Ecto neural progenitor cell (in vitro differentiated cells): ENCODE results near the gene UNK.
"Not testable (repeated sequence)": the region's sequence is repeated elsewhere in the genome, so short reads cannot be mapped to it uniquely, and the experiment has no call there.

Experiments used
- DNase-seq: peaks from one replicate; pipeline ENCODE4 v3.0.0-alpha.2; 2018; ENCODE audit warnings: low spot score

The UNK gene

DNA sequence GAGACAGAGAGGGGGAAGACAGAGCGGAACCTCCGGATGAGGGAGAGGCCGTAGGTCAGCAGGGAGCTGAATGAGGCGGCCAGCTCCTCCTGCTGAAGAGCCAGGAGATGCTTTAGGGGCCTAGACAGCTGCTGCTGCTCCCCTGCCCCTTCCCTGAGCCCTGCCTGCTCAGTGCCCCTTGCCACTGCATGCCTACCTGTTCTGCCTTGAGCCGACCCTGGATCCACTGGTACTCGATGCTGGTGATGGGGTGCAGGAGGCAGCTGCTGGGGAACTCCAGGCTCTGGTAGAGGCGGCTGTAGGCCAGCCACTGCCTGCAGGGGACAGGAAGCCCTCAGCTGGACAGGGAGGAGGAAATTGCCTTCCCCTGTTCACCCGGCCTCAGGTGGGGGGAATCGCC, 52.0 kb downstream of the UNK start:
- DNase-seq: no peak

DNA sequence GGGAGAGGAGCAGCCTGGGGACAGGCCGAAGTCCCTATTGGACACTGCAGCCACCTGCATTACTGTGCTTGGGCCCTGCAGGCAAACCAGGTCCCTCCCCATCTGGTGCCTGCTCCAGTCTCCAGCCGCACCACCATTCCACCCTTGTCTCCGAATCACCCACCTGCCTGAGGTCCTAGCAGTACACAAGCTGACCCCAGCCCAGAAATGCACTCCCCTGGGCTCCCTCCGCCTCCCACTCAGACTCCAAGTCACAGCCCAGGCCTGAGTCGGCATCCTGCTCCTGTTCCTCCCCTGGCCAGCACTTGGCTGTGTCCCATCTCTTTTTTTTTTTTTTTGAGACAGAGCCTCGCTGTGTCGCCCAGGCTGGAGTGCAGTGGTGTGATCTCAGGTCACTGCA, 53.3 kb downstream of the UNK start:
- DNase-seq: no peak

DNA sequence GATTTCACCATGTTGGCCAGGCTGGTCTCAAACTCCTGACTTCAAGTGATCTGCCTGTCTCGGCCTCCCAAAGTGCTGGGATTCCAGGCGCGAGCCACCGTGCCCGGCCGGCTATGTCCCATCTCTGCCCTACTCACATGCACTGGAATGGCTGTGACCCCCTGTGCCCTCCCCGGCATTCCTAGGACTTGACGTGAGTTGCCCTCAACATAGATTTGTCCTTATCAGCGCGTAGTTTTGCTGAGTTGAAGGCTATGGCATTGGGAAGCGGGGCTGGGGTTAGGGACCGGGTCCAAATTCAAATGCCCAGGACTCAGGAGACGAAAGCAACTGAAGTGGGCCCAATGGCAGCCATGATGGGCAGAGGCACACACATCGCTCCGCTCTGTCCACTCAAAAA, 53.8 kb downstream of the UNK start:
- no peak for DNase-seq

DNA sequence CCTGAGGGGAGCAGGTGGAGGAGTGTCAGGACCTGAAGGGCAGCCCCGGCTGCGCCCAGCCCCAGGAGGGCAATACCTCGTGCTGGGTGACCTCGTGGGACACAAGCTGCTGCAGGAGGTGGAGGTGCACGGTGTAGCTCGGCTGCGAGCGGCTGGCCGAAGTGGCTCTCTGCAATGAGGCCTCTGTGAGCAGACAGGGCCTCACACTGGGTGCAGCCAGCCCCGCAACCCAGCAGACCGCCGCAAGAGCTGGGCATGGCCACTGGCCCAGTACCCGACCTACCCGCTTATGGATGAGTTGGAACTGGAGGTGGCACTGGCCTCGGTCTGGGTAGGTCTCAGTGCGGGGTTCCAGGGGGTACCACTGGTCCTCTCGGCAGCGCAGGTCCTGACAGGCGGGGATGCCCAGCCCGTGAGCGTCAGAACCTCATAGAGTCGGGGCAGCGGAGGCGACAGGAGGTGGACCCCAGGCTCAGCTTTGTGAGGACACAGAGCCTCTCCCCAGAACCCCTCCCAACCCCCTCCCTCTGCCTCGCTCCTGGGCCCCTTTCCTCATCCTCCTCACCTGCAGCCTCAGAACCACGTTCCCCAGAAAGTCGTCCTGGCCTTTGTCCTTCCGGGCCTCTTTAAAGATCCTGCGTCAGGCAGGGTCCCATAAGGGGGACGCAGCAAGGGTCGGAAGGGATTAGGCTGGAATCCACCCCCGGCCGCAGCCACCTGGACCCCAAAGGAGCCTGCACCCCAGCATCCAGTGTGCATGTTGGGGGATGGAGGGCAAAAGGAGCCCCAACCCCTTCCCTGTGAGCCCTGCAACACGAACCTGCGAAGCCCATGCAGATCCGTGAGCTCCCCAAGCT, 55.6 kb downstream of the UNK start:
- no peak for DNase-seq

DNA sequence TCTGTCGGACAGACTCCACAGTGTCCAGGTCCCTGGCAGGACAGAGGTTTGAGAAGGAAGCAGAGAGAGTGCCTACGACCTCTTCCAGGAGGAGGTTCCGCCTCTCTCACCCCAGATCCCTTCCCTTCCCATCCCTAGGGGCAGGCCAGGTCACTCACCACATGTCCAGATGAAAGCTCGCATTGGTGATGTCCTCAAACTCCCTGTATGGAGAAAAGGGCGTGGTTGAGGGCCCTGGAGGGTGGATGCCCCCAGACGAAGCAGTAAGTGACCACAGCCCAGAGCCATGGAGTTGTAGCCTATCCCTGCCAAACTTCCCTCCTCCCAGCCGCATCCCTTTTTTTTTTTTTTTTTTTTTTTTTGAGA, 56.2 kb downstream of the UNK start:
- no peak for DNase-seq

DNA sequence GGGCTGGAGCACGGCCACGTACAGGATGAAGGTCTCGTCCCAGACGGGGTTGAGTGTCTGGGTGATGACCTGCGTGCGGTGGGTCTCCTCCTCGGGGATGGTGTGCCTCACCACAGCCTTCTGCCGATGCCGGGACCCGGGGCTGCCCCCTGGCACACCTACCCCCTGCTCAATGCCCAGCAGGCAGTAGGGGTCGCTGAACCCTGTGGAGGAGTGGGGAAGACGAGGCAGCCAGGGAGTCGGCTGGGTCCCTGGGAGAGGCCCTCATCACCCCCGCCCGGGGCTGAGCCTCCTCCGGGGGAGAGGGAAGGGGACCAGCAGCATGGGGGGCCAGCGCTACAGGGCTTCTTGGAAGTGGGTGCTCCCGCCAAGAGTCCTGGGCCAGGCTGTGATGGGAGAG, 57.8 kb downstream of the UNK start:
- DNase-seq: no peak

DNA sequence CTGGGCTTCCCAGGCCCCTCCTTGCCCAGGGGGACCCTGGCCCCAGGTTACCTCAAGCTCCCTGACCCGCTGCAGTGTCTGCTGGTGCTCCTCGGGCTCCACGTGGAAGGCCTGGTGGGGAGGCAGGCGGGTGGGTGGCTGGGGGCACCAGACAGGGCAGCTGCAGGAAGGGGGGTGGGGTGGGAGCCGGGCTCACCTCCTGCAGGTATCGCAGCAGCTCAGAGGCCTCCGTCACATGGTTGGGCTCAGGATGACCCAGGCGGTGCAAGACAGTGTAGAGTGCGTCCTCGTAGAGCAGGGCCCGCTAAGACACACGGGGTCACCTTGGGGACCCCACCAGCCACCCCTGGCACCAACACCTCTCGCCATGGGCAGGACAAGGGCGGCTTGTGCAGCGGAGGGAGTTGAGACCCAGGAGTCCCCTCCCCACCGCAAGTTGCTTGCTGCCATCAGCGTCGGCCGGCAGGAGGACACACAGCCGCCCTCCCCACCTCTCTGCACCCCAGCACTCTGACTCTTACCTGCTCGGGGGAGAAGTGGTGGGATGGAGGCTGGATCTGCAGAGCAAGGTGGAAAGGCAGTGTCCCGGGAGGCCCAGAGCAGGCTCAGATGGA, 58.5 kb downstream of the UNK start:
- no peak for DNase-seq

DNA sequence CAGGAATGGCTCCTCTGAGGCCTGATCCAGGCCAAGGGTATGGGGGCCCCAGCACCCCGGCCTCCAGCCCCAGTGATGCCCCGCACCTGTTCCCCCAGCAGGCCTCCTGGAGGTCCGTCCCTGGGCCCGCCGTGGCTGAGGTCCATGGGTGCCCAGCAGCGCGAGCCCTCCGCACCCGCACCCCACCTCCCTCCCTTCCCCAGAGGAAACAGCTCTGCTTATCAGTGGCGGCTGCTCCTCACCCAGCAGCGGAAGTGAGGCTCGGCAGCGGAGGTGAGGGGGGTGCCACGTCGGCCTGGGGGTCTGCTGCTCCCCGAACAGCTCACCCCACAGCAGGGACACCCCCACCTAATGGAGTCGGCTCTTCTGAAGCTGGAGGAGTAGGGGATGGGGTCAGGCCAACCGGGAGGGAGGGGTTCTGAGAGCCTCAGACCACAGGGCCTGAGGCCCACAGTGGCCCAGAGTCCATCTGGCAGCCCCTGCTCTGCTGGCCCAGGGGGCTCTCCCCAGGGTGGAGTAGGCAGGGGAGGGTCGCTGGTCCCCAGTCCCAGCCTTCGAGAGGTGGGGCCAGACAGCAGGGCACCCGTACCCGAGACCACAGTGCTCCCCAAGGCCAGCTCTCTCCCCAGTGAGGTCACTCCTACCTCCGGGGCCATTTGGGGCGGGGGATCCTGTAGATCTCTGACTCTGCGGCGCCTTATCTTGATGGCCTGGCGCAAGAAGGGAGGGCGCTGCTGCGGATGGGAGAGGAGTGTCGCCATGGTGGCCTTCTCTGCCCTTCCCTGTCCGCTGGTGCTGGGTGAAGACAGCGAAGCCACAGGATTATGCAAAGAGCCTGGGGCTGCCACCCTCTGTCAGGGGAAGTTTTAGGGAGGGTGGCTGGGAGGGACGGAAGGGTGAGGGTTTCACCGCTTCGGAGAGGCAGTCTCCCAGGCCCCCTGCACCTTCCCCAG, 59.2 kb downstream of the UNK start, which contains the start of gene UNC13D:
UNC13D (minus strand) TSS at position 828 of the 953 bp plus-strand sequence; CDS start at position 761, 67 bp downstream.
- no peak for DNase-seq

DNA sequence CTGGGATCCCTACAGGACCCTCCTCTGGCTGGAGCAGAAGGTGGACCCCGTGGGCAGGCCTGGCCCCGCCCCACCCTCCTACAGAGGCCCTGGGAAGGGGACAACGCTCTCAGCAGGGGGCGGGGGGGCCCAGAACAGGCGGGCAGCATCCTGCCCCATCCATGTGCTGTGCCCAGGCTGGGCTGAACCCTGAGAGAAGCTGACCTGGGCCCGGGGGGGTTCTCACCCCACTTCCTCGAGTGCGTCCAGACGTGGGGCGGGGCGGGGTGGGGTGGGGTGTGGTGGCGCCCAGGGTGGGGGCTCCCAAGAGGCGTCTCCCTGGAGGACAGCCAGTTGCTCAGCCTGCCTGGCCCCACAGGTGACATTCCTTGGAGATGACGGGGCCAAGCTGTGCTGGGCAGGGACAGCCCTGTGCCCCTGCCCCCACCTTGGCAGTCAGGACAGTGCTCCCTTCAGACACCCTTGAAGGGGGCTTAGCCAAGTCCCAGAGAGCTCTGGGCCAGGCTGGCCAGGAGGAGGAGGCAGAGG, 60.0 kb downstream of the UNK start:
- DNase-seq: no peak

DNA sequence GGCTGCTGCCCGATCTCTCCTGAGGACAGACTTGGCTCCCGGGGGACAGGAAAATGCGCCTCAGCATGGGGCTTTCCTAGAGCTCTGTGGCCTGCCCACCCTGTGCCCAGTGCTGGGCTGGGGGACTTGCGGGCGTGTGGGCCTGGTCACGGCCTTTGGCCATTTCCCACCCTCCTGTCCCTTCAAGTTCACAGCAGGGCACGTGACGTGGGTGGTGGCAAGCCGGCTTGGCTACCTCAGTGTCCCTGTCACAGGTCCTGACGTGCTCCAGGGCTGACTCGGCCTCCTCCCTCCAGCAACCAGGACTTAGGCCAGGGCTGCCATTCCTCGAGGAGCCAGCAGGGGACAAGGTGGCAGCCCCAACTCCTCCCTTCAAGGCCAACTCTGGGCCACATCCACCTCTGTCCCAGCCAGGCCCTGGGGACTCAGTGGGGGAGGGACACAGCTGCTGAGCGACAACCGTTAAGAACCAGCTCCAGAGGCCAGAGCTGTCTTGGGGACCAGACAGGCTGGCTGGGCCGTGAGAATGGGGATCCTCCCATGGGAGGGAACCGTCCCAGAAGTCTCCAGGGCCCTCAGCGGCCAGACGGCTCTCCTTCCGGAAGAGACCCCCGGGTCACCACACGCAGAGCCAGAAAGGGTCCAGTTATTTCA, 60.6 kb downstream of the UNK start:
- peak; percentile 88 for DNase-seq

DNA sequence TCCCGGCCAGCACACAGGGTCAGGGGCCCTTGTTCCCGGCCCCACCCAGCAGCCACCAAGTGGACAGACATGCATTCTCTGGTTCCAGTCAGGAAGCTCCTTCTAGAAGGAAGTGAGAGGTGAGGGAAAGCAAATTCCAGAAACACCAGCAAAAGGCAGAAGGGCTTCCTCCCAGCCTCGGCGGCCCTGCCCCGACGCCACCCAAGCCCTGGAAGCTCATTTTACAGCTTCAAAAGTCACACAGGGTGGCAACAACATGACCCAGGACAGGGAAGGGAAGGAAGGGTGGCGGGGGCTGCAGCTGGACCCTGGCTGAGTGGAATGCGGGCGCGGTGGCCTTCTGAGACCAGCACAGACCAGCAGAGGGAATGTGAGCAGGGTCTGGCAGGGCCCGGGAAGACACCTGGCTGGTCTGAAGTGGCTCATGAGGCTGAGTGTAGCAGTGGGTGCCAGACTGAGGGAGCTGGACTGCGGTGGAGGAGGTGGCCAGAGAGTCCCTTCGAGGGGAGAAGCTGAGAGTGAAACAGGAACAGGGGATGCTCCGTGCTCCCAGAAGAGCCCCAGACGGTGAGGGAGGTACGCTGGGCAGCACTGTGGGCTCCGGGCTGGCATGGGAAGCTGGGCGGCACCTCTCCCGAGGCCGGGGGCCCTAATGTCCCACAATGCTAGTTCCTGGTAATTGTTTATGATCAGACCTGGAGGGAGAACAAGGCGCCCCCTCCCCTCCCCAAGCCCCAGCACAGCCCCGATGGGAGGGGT, 61.5 kb downstream of the UNK start:
- peak; percentile 49 for DNase-seq

DNA sequence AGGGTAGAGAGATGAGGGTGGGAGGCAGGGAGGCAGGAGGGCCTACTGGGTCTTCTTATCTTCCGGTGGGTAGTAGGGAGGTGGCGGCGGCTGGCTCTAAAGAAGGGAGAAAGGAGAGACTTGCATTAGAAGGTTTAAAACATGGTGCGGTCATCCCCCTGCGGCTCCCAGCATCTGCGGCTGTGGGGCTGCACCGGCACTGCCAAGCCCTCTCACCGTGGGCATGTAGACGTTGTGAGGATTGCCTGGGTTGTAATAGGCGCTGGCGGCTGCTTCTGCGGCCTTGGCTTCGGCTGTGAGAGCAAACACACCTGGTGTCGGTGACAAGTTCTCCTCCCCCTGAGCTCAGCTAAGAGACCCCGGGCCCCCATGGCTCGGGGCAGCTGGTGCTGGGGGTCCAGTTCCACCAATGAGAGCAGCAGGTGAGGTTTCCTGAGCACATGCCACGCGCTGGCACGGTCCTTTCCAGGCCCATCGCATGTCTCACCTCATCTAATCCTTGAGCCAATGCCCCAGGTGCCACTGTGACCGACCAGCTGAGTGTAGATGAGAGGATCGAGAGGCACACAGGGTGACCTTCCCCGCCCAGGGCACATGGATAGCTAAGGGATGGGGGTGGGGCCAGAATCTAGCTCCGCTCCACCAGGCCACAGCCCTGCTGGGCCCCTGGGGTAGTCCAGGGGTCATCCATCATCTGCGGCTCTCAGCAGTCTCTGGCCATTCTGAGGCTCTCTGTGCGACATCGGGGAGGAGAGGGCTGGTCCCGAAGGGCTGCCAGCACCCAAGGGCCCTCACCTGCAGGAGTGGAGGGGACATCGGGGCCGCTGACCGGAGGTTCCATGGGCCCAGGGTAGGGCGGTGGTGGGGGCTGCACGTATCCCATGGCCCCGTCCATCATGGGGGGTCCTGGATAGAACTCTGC, 62.3 kb downstream of the UNK start:
- no peak for DNase-seq

DNA sequence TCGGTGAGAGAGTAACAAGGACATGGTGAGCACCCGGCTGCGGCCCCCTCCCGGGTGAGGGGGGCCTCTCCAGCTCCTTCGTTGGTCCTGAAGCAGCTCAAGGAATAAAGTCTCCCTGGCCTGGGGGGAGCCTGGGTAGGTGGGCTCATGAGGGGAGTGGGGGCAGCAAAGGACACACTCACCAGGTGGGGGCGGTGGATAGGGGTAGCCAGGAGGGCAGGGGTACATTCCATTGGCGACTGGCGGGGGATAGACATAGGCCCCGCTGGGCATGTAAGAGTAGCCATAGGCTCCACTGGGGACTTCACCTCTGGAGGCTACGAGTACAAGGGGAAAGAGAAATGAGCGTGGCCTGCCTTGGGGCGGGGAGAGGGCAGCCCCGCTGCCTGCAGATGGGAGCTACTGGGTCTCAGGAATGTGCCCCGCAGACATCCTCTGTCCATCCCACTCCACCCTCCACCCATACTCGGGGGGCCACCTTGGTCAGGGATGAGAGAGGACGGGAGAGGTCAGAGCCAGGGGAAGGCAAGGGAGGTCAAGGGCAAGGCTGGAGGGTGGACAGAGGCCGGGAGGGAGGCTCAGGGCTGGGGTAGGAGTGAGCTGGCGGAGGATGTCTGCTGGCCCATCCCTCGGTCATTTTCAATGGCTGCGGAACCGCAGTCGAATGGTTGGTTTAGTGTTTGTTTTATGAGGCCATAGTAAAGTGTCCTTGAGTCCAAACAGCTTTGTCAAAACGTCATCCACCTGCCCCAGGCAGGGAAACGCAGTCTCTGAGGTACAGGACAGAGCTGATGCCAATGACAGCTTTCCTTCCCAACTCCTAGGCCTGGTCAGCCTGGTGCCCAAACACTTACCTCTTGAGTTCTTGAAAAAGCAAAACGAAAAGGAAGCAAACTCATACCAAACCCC, 63.3 kb downstream of the UNK start:
- DNase-seq: no peak

DNA sequence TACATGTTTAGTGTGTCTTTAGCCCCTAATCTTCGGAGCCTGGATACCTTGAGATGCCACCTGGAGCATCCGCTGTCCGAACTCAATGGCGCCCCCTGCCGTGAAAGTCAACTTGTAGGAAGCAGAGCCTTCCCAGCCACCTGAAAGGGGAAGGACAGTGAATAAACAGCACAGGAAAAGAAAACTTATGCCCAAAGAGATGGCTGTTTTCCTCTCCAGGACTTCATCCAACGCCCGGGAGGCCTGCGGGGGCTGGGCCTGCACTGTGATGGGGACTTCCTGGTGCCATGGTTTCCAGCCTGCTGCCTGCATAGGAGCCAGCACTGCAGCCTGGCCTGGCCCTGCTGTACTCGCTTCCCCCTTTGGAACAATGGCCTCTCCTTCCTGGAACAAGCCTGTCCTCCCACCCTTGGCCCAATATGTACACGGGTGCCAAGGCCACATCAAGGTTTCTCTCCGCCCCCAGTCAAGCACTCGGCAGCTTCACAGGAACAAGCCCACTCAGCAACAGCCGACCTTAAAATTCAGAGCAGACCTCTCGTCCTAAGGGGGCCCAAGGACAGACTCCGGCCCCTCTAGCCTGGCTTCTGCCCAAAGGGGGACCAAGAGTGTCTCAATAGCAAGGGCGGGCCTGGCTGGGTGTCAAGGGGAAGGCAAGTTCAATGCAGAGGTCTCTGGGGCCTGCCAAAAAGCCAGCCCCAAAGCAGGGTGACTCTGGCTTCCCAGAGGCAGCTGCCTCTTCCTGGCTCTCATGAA, 64.1 kb downstream of the UNK start:
- DNase-seq: peak; percentile 83

DNA sequence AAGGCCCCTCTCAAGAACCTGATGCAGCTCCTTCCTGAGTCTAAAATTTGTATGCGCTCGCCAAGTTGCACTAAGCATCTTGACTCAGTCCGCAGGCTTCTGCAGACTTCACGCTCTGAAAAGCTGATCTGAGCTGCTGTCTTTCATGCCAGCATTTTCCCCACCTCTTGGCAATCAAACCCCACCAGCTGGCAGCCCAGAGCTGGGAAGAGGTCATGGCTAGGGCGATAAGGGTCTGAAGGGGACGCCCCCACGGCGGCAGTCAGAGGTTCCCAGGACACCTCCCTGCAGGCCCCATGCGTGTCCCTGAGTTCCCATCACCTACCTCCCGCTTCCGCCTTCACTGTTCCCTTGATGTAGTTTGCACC, 64.7 kb downstream of the UNK start:
- no peak for DNase-seq

DNA sequence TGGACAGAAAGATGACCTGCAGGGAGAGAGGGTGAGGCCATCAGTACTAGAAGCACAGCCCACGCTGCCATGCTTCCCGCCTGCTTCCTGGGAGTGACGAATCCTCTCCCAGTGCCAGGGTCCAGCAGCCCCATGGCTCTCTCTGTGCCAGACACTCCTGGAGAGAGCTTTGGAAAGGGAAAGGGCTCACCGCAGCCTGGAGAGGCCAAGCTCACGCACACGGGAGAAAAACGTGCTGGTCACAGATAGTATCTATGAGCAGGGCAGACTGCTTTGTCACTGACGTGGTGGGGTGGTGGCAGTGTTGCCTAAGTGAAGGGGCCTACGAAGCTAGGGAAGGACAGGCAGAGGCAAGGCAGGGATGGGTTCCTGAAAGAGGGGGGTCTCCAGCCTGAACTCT, 65.1 kb downstream of the UNK start:
- no peak for DNase-seq

DNA sequence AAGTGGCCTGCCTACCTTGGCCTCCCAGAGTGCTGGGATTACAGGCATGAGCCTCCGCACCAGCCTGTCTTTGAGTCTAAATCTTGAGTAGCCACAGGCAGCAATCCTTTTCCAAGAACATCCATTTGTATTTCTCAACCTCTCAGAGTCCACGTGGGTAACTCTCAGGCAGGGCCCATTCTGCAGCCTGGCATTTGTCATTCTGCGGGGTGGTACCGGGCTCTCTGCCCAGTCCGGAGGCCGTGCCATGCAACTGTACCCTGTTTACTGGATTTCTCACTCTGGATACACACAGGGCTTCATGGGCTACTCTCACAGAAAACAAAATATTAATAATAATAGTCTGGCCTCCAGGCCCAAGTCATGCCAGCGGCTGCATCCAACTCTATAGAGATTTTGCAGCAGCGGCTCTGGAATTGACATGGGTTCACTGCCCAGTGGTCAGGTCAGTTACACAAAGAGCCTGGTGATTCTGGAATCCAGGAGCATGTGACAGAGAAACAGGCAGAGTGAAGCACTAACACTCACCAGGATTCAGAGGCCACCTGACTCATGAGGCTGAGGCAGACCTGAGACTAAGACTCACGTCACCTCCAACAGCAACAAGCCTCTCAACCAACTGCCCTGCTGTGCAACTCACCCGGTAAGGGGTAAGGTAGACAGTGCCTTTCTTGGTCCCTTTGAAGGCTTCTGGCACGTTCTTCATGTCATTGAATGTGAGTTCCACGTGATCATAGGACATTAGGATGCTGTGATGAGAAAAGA, 66.5 kb downstream of the UNK start:
- no peak for DNase-seq

DNA sequence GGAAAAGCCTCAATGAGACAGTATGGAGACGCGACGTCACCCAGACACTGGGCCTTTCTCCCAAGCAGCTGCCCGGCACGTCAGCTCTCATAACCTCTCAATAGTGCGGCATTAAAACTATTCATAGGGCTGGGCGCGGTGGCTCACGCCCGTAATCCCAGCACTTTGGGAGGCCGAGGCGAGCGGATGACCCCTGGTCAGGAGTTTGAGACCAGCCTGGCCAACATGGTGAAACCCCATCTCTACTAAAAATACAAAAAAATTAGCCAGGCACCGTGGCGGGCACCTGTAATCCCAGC, 67.0 kb downstream of the UNK start:
- not testable (repeated sequence) for DNase-seq
